ENCODE results near the gene SSBP3.

SSBP3 gene

DNA sequence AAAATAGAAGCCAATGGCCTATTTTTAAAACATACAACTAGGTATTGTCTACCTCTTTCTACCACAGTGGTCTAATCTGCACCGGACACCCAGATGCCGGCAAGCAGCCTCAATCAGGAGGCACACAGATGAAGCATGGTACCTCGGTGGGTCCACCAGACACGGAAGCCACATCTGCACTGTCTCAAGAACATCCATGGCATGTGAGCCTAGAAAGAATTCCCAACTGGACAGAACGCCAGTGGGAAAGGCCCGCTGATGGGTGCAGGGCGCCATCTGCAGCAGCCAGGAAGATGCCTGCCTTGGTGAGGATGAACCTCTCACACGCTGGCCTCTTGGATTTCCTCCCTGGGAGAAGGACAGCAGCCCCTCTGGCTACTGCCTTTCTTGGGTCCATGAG lies 126.7 kb downstream of the SSBP3 start:
- no peak for DNase-seq

DNA sequence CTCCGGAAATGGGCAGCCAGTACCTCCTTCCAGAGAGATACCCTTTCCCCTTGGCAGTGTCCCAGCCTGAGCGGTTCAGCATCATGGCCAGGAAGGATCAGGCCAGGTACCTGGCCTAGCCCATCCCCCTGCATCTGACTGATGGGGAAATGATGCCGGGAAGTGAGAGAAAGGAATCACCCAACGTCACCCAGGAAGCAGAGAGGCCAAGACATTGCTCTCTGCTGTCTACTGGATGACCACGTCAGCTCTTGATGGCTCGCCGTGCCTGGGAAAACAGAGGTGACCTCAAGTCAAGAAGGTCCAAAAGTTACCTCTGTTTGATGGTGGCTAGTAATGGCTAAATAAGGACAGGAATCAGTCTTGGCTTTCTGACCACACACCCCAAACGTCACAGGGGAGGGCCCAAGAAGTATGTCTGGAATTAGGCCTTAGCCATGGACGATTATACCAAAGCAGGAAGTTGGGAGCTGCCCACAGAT lies 127.2 kb downstream of the SSBP3 start:
- no peak for DNase-seq

DNA sequence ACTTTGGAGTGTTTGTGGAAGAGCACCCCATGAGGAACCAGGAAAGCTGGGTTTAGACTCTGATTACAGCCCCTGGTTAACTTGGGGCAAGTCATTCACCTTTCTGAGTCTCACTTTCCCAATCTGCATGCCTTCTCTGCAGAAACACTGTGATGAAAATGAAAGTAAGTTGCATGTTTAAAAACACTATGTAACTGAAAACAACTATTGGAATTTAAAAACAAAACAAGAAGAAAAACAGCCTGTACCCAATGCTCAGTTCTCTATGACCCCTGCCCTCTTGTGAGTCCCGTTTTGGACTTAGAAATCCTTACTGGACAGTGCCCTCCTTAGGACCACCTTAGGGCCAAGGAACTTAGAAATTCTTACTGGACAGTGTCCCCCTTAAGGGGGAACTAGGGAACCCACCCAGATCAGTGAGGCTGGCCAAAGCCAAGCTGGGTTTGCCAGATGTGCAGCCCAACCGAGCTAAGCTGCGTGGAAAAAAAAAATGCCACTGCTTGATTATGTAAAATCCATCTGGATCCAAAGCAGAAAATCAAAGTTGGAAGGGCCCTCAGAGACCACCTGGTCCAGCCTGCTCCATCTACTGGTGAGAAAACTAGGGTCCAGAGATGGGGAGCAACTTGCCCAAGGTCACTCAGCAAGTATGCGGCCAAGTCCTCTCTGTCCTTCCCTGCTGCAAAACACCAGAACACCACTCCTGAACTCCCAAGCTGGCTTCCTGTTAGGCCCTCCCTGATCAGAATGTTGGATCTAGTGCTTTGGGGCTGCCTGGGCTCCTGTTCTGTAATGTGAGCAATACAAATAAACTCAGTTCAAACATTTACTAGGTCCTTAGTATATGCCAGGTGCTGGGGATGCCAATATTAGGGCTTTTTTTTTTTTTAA lies 128.5 kb downstream of the SSBP3 start:
- DNase-seq: no peak

GRCh38 chr1:54276617-54277450 lies 129.4 kb downstream of the SSBP3 start:
- DNase-seq: no peak

DNA sequence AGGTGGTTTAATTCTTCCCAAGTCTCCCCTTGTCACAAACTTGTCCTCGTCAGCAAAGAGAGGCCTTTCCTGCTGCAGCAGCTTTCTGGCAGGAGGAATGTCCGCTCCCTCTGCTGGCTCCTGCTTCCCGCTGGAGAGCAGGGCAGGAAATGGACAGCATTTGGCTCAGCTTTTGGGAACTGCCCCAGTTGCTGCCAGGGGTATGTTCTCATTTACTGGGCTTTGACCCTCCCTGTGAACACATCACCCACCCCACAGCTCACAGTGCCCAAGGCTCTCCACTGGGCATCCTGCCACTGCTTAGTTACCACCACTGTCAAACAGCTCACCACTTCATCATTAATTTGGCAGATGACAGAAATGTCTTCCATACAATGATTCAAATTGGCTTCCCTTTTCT lies 130.8 kb downstream of the SSBP3 start:
- no peak for DNase-seq

GRCh38 chr1:54274881-54275280 lies 131.3 kb downstream of the SSBP3 start:
- no peak for DNase-seq

GRCh38 chr1:54274448-54274847 lies 131.7 kb downstream of the SSBP3 start:
- no peak for DNase-seq

DNA sequence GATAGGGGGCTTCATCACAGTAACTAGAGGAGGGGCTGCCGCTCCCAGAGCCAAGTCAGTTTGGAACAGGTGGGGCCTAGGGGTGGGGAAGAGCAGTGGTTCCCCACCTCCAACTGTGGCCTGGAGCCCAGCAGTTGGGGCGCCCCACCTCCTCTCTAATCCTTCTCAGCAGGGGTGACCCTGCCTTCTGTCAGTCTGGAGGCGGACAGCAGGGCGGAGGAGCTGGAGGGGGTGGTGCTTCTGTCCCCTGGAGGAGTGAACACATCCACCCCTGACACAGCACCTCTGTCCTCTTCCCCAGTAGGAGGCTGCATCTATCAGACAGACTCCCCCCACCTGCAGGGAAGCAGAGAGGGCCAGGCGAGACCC lies 132.4 kb downstream of the SSBP3 start:
- DNase-seq: no peak

- no peak for DNase-seq
Measured at GRCh38 chr1:54273092-54273794, 133.0 kb downstream of the SSBP3 start.

DNA sequence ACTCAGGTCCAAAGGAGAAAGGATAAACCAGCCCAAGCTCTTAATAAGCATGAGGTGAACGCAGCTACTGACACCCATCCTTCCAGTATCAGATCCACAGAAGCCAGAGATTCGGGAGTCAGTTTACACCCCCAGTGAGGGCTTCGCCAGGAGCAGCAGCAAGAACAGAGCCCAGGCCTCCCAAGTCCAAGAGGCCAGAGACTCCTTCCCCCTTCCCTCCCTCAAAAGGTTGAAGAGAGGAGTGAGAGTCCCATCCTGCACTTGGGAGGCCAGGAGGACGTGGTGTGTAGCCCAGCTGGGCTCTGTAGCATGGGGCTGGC lies 133.5 kb downstream of the SSBP3 start:
- DNase-seq: no peak

- no peak for DNase-seq
Measured at GRCh38 chr1:54272134-54272533, 134.1 kb downstream of the SSBP3 start.

DNA sequence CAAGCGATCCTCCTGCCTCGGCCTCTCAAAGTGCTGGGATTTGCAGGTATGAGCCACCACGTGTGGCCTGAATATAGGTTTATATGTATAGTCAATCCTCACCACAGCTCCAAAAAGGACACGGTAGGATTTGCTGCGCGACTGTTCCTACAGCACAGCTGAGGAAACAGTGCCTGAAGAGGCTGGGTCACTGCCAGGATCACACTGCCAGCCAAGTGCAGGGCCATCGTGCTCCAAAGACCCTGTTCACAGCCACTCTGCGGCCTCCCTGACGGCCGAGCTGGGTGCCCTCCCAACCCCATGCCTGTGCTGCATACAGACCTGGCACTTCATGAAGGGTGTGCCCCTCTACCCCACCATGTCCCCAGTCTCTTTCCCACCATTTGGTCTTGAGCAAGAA lies 134.9 kb downstream of the SSBP3 start:
- DNase-seq: no peak

- DNase-seq: no peak
Measured at GRCh38 chr1:54270543-54270942, 135.7 kb downstream of the SSBP3 start.

DNA sequence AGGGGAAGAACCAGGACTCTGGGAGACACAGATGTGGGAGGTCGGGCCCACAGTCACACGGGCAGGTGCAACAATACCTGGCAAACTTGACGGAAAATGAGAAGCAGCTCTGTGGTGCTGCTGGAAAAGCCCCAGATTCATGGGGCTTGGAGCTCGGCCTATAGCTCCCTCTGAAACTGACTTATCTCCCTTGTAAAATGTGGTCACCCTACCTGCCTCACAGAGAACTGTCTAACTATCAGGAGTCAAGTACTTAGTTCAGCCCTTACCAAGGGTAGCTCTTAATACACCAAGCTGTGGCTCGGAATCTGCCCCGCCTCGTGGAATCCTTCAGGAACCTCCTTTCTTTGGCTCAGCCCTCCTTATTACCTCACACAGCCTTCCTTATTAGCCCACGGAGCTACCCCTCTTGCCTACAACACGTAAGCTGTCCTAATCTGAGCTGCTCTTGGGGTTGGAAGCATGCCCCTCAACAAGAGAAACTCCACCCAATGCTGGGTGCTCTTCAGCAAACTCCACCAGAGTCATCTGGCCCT lies 137.4 kb downstream of the SSBP3 start:
- no peak for DNase-seq

- no peak for DNase-seq
Measured at GRCh38 chr1:54267815-54268761, 138.1 kb downstream of the SSBP3 start.

DNA sequence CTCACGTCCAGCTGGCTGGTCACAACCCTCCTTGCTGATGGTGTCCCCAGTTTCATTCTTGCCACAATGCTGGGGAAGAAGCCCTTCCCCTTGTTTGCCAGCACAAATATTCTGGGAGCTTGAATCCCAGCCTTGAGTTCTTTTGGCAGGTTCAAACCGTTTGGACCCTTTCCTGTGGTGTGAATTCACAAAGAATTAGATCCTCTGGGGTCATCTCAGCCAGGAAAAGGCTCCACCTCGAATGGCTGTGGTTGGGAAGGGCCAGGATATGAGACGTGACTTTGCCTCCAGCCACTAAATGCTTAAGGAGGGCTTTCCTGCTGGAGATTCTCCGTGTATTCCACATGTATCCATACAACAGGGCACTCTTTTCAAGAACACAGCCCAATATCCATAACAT lies 139.3 kb downstream of the SSBP3 start:
- no peak for DNase-seq

DNA sequence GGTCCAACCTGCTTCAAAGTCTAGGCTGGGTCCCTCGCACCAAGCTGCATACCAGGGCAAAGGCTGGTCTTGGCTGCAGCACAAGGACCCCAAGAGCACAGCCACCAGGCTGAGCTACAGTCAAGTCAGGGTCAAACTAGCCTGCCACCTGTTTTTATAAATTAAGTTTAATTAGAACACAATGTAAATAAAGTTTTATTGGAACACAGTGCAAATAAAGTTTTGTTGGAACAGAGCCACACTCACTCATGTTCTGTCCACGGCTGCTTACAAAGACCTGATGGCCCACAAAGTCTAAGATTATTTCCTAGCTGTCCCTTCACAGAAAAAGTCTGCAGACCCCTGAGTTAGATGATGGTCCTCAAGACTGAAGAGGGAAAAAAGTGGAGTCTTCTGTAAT lies 140.0 kb downstream of the SSBP3 start:
- DNase-seq: no peak

DNA sequence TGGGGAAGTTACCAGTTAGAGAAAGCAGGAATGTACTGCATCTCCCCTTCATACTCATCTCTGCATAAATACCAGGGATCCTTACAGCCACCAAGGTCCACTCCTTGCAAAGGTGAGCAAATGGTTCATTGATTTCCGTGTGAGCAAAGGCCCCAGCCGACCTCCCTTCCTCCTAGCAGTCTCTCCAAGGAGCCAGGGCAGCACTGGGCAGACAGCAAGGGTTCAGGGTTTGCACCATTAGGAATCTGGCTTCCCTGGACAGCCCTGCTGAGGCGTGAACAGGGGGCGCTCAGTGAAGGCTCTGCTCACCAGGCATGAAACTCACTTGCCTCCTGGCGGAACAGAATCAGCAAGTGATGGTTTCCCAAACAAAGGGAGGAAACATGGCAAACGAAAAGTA lies 140.5 kb downstream of the SSBP3 start:
- no peak for DNase-seq

DNA sequence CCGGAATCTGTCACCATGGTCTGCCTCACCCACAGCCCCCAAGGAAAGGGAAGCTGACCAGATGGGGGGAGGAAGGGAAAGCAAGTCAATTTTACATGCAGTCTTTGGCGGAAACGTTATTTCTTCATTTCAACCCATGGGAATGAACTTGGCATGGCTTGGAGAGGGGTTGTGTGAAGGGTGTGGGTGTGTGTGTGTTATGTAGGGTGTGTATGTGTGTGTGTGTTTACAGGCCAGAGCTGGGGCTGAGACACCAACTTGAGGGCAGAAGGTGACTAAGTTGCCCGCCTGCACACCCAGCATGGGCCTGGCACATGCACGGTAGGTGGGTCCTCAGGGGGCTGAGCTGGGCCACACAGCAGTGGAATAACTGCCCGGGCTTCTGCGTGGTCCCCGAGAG lies 141.1 kb downstream of the SSBP3 start:
- no peak for DNase-seq

DNA sequence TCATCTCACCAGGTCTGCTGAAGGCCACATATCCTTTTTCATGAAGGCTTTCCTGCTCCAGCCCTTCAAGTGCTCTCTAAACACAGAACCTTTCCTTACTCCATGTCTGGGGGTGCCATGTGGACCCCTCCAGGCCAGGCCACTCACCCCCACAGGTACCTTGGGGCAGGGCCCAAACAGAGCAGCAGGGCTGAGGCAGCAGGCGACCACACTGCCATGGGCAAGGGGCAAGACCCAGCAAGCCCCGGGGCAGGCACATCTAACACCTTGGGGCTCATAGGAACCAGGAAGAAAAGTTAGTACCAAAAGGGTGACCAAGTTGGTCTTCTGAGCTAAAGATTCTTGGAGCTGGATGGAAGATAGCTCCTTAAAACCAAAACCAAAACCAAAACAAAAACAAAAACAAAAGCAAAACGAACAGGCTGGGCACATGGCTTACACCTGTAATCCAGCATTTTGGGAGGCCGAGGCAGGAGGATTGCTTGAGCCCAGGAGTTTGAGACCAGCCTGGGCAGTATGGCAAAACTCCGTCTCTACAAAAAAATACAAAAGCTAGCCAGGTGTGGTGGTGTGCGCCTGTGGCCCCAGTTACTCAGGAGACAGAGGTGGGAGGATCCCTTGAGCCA lies 142.5 kb downstream of the SSBP3 start:
- DNase-seq: no peak

- DNase-seq: no peak
Measured at GRCh38 chr1:54262244-54262643, 143.9 kb downstream of the SSBP3 start.

- no peak for DNase-seq
Measured at GRCh38 chr1:54260810-54261209, 145.4 kb downstream of the SSBP3 start.
